HL-60 (cell line): Measurements from ENCODE around the gene KRTAP5-6.

Source experiments
- DNase-seq, 2 experiments: peaks; one replicate each; pipeline ENCODE4 v3.0.0-alpha.2; 2010 to 2020; ENCODE audit warnings: low read depth in 1 of 2, low spot score in 1 of 2
- H3K27ac ChIP-seq: fragments of 250-450 bp; sonication (Bioruptor Pico); replicated peaks from 2 replicates; pipeline ENCODE4 v1.5.1; 2020; ENCODE audit warnings: mild to moderate bottlenecking, moderate library complexity
- H3K27me3 ChIP-seq: fragments of 250-450 bp; sonication (Bioruptor Pico); 2 replicates; pipeline ENCODE4 v1.5.1; 2021; ENCODE audit warnings: mild to moderate bottlenecking, moderate library complexity; ENCODE audit not compliant: insufficient read depth, poor library complexity, severe bottlenecking
- H3K4me3 ChIP-seq: replicated peaks from 2 replicates; pipeline ENCODE4 v1.5.1; 2011; ENCODE audit warnings: mild to moderate bottlenecking, control low read depth, low read length; ENCODE audit not compliant: insufficient read depth
- GABPA ChIP-seq: IDR thresholded peaks from 2 replicates; pipeline ENCODE4 v1.6.1; 2012; ENCODE audit warnings: low read depth
- POLR2AphosphoS5 ChIP-seq: IDR thresholded peaks from 2 replicates; pipeline ENCODE4 v1.6.1; 2012; ENCODE audit warnings: low read depth
- REST ChIP-seq: IDR thresholded peaks from 2 replicates; pipeline ENCODE4 v1.6.1; 2012; ENCODE audit warnings: low read depth; ENCODE audit not compliant: insufficient replicate concordance
- SPI1 ChIP-seq: IDR thresholded peaks from 2 replicates; pipeline ENCODE4 v1.6.1; 2012; ENCODE audit warnings: low read depth, mild to moderate bottlenecking, borderline replicate concordance
- TF ChIP-seq, protein P1 (sequence below): IDR thresholded peaks from one replicate; pipeline ENCODE4 v1.5.1; 2011; ENCODE audit warnings: low read length, control low read depth, inconsistent platforms; ENCODE audit not compliant: insufficient read depth

The KRTAP5-6 gene

DNA sequence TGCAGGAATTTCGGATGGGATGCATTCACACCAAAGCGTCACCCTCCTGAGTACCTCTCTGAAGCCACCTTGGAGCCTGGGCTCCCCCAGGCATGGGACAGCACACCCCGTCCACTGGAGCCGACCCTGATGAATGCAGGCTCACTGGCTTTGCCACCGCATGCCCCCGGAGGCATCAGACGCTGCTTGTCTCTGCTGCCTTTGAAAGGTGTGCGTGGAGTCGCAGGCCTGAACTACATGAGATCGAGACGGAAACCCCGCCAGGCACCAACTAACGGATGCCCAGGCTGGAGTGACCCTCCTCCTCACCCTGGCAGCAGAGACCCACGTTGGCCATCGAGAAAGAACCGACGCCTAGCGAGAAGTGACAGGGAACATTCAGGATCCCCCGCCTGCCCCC, 45.0 kb upstream of the KRTAP5-6 start:
- H3K27ac ChIP-seq, result no peak overlapping the region
- TF ChIP-seq GABPA, result no peak
- TF ChIP-seq SPI1, result no peak
- no peak for TF ChIP-seq POLR2AphosphoS5
- no peak for TF ChIP-seq REST
- TF ChIP-seq, protein P1, sequence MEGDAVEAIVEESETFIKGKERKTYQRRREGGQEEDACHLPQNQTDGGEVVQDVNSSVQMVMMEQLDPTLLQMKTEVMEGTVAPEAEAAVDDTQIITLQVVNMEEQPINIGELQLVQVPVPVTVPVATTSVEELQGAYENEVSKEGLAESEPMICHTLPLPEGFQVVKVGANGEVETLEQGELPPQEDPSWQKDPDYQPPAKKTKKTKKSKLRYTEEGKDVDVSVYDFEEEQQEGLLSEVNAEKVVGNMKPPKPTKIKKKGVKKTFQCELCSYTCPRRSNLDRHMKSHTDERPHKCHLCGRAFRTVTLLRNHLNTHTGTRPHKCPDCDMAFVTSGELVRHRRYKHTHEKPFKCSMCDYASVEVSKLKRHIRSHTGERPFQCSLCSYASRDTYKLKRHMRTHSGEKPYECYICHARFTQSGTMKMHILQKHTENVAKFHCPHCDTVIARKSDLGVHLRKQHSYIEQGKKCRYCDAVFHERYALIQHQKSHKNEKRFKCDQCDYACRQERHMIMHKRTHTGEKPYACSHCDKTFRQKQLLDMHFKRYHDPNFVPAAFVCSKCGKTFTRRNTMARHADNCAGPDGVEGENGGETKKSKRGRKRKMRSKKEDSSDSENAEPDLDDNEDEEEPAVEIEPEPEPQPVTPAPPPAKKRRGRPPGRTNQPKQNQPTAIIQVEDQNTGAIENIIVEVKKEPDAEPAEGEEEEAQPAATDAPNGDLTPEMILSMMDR, result no peak
- H3K27me3 ChIP-seq, result peaks cover 27% of the 10 kb centered on the region
- no peak overlapping the region for H3K4me3 ChIP-seq
- DNase-seq, result no peak

DNA sequence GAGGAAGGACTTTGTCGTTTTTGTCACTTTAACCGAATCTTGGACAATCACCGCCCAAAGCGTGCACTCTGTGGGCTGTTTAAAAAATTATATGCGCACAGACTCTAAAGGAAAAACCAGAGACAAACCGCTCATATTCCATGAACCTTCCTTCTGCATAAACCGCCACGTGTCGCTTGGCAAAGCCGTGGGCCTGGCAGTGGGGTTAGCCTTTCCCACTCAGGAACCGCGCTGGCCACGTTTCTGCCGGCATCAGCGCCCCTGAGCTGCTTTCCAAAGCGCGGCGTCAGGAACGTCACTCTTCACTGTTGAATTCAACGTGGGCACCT, 44.6 kb upstream of the KRTAP5-6 start:
- no peak overlapping the region for H3K4me3 ChIP-seq
- no peak overlapping the region for H3K27ac ChIP-seq
- no peak for DNase-seq
- peaks cover 27% of the 10 kb centered on the region for H3K27me3 ChIP-seq
- TF ChIP-seq POLR2AphosphoS5, result no peak
- no peak for TF ChIP-seq SPI1
- TF ChIP-seq REST, result no peak
- no peak for TF ChIP-seq GABPA
- TF ChIP-seq, protein P1, result no peak

DNA sequence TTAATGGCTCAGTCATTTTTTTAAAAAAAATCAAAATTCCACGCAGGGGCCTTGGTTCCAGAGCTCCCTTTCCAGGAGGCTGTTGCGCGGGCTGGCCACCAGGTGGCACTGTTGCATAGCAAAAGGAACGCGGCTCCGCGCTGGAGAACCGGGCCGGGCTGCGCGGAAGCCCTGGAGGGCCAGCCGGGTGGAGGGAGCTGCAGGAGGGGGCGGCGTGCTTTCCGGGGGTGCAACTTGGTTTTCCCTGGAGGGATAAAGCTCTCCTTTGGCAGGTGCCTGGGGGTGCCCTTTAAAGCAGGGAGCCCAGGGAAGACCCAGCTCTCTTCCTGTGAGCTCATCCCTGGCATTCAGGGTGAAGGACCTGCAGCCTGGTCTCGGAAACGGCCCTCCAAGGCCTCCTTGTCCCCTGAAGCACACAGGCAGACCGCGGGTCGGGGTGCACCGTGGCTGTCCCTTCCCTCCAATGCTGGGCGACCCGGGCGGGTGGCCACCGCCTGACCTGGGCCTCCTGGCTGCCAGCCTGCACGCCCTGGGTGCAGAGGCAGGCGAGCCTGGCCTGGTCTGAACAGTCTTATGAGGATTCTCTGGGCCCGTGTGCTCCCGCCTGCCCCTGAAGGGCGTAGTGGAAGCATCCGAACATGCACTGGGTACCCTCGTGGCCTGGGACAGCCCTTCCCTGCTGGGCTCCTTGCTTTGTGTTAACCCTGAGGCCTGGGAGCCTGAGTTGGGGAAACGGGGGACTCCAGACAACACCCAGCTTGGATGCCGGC, 44.0 kb upstream of the KRTAP5-6 start:
- Histone ChIP-seq H3K27me3 (peaks cover 27% of the 10 kb centered on the region), H3K27ac (no peak overlapping the region), H3K4me3 (no peak overlapping the region)
- TF ChIP-seq POLR2AphosphoS5, result no peak
- TF ChIP-seq, protein P1, result peak; percentile 58
- no peak for TF ChIP-seq SPI1
- no peak for TF ChIP-seq REST
- TF ChIP-seq GABPA, result no peak
- peak in 1 of 2 experiments; percentile 61 for DNase-seq
